HG03139 (cell line): ENCODE measurements around the gene LZTFL1.

Experiments
- ATAC-seq: cut with Tn5 transposase; IDR thresholded peaks from one replicate; pipeline ENCODE4 v1.9.1; 2021; ENCODE audit not compliant: unreplicated experiment

The LZTFL1 gene

GRCh38 chr3:45814322-45814721, 27.6 kb downstream of the LZTFL1 start:
- no peak for ATAC-seq

- ATAC-seq, result no peak
Observed at GRCh38 chr3:45807681-45808540, 34.0 kb downstream of the LZTFL1 start.

- no peak for ATAC-seq
Observed at GRCh38 chr3:45807133-45807532, 34.8 kb downstream of the LZTFL1 start.

GRCh38 chr3:45806072-45806471, 35.8 kb downstream of the LZTFL1 start:
- no peak for ATAC-seq

DNA sequence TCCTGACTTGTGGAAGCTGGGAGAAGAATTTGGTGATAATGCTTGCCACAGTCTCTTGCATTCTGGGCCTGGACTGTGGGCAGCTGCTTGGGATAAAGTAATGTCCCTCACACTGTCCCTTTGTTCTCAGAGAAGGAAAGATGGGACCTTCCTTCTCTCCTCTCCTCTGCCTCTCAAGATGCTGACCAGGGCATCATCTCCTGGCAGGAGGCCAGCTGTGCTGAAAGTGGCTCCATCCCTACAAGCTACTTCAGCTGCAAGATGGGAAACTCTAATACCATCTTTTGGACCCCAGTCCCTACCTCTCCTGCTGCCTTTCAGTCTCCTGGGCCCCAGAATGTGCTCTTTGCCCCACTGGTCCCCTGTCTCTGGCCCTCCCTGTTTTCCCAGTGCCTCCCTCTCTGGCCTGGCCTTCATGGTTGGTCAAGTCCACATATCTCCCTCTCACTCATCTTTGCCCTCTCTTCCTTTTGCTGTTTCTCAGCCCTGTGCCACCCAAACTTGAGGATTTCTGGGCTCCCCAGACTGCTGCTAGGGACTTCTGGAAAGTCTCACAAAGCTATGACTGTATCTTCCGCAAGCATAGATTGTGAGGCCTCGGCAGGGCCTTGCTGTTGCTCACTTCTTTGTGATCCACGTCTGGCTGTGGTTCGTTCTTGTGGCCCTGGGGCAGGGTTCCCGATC, 38.5 kb downstream of the LZTFL1 start:
- no peak for ATAC-seq

DNA sequence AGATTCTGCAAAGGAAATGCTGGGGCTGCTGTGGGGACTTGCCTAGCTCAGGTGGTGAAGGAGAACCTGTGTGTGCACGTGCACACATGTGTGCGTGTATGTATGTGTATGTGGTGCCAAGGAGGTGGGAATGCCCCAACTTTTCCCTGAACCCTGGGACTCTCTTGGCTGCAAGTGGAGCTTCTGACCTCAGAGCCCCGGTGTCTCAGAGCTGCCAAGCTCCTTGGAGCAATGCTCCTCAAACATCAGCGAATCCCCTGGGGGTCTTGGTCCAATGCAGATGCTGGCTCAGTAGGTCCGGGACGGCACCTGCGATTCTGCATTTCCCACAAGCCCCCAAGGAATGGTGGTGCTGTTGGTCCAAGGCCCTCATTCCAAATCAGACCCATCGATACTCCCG, 39.8 kb downstream of the LZTFL1 start:
- ATAC-seq, result no peak

DNA sequence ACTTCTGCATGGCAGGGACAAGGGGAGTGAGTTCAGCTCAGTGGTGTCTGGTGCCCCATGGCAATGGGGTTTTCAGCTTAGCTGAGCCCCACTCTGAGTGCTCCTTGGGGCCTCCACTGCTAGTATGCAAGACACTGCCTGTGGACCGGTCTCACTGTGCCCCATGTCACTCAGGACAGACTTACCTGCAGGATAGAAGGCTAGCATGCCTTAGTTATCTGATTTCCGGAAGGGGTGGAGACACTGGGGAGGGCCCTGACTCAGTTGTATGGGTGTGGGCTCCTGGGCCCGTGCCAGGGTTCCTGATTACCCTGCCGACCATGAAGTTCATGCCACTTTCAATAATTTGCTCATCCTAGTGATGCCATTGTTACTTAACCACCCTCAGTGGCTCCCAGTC, 41.3 kb downstream of the LZTFL1 start:
- ATAC-seq, result no peak

DNA sequence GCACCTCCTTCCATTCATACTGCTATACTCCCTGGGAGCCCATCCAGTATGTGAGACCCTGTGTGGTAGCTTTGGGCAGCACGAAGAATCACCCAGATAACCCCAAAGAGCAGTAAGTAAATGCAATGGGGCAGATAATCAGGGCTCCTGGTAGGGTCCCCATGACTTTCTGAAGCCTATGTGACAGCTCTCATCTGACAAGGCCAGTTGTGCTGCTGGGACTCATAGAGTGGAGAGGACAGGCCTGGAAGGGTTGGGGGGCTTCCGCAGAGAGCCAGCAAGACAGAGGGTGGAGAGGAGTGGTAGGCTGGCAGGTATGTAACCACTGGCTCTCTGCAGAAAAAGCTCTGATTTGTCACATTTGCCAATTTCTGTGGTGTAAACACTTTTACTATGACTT, 42.3 kb downstream of the LZTFL1 start:
- ATAC-seq, result no peak

GRCh38 chr3:45798034-45798433, 43.9 kb downstream of the LZTFL1 start:
- no peak for ATAC-seq

GRCh38 chr3:45796902-45797637, 44.8 kb downstream of the LZTFL1 start:
- no peak for ATAC-seq

GRCh38 chr3:45795882-45796765, 45.8 kb downstream of the LZTFL1 start, which contains the start of gene SLC6A20:
SLC6A20 (minus strand) TSS chr3:45796536; CDS start chr3:45796419, 117 bp downstream.
- ATAC-seq, result no peak

DNA sequence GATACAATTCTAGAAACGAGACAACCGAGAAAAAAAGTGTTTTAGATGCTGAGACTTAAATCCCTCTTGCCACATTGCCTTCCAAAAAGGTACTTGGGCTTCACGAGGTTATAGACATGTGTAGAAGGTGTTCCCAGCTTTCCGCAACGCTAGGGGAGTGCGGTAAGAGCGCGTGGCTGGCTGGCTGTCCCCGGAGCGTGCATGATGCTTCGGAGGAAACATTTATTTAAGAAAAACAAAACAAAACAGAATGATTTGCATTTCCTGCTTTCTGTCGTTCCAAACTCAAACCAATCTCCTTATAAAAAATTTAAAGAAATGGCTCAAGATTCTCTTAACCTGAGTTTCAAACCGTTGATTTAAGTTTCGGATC, 46.4 kb downstream of the LZTFL1 start:
- ATAC-seq, result no peak

- no peak for ATAC-seq
Observed at GRCh38 chr3:45794660-45795059, 47.3 kb downstream of the LZTFL1 start.

- ATAC-seq, result no peak
Observed at GRCh38 chr3:45794177-45794560, 47.8 kb downstream of the LZTFL1 start.

DNA sequence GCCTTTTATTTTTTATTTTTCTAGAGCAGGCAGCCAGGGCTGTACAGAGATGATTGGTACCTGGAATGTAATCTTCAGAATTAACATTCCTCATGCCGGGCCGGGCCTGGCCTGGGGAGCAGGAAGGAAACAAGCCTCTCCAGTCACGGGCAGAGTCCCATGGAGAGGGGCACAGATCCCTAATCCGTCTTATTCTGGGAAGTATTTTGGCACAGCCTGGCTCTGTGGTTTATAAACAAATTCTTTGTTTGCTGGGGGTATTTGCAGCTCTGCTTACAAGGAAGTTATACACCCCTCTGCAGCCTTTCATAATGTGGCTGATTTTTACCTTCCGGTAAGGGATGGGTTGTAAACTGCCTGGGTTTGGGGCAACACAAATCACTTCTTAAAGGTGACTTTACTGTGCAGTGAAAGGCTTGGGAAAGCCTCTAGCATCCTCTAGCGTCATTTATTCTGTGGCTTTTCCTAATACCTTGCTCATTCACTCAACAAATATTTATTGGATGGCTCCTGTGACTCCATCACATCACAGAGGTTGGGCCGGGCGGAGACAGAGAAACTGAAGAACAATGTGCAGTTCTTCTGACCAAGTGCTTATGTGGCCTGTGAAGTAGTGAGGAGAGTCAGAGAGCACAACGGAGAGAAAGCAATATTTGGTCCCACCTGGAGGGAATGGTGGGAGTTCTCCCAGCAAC, 48.3 kb downstream of the LZTFL1 start:
- no peak for ATAC-seq

- no peak for ATAC-seq
Observed at GRCh38 chr3:45792516-45793172, 49.3 kb downstream of the LZTFL1 start.

DNA sequence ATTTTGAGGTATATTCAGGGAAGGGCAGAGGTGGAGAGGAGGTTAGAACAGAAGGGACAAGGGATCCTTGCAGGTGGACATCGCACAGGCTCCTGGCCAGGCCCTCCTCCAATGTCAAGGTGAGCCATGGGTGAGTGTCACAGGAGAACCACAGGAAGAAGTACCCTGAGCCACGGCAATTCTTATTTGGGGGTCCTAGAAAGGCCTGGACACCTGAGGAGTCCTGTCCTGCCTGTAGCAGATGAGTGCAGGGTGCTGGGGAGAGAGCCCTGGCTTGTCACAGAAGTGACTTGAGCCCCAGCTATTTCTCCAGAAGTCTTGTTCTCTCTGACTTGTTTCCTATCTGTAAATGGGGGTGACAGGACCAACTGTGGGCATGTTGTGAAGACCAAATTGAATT, 49.9 kb downstream of the LZTFL1 start:
- ATAC-seq, result no peak

- ATAC-seq, result no peak
Observed at GRCh38 chr3:45790596-45790995, 51.3 kb downstream of the LZTFL1 start.

DNA sequence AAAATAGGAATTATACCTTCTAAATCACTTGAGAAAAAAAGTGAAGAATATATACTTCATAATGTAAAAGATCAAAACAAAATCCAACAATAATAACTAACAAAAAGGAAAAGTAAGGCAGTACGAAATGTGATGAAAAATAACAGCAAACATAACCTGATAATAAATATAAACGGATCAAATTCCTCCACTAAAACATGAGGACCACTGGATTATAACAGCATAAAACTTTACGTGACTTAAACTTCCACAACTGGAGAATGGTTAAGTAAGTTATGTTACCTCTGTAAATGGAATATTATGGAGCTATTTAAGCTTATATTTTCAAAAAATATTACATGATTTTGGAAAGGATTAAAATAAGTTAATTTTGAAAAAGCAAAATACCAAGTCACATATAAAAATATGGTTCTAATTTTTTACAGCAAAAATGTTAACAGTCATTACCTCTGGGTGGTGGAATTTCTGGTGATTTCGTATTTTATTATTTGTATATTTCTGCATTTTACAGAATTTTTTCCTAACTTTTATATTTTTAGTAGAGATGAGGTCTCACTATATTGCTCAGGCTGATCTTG, 52.6 kb downstream of the LZTFL1 start:
- no peak for ATAC-seq
